A673 (cell line): ENCODE data around the gene STAT6. TPM values are rescaled to one million over a fixed set of nuclear protein-coding genes. Genes with fewer than 3 reads are reported as not detected.

Experiments used
- BruUV-seq: library from RNA; stranded (reverse); fragments of 400-500 nt; replicated peaks from 2 replicates; lab custom pipeline; 2021; lab: Mats Ljungman, UMichigan
- CTCF ChIA-PET: fragments of 300-600 bp; sonication (Branson Sonifier 250); formaldehyde crosslinking; loops from one replicate; lab custom pipeline; 2022; ENCODE audit warnings: antibody characterized with exemption; lab: Charles Lee
- POLR2A ChIA-PET: fragments of 300-600 bp; sonication (Branson Sonifier 250); formaldehyde crosslinking; loops from one replicate; lab custom pipeline; 2022; ENCODE audit warnings: antibody characterized with exemption; ENCODE audit not compliant: low non-redundant PET; lab: Charles Lee
- DNase-seq: peaks from one replicate; pipeline ENCODE4 v3.0.0-alpha.2; 2015; ENCODE audit warnings: low spot score
- H3K27ac ChIP-seq: fragments of 200-600 bp; sonication (generic); 2 replicates; pipeline ENCODE4 v1.5.1; 2016; ENCODE audit warnings: mixed run types, low read depth, mild to moderate bottlenecking, mixed read lengths, antibody characterized with exemption, low read length; ENCODE audit not compliant: poor library complexity, severe bottlenecking
- H3K27me3 ChIP-seq: fragments of 200-600 bp; sonication (generic); replicated peaks from 2 replicates; pipeline ENCODE4 v1.6.1; 2017; ENCODE audit warnings: mixed run types, low read depth, mild to moderate bottlenecking, mixed read lengths, antibody characterized with exemption, low read length; ENCODE audit not compliant: insufficient read depth, poor library complexity
- H3K36me3 ChIP-seq: fragments of 200-600 bp; sonication (generic); 2 replicates; pipeline ENCODE4 v1.6.1; 2016; ENCODE audit warnings: mixed run types, mild to moderate bottlenecking, mixed read lengths, antibody characterized with exemption, low read length; ENCODE audit not compliant: insufficient read depth, poor library complexity, severe bottlenecking
- H3K4me1 ChIP-seq: fragments of 200-600 bp; sonication (generic); 2 replicates; pipeline ENCODE4 v1.6.1; 2017; ENCODE audit warnings: mixed run types, mild to moderate bottlenecking, mixed read lengths, antibody characterized with exemption, low read length; ENCODE audit not compliant: insufficient read depth, poor library complexity, severe bottlenecking
- H3K4me3 ChIP-seq: fragments of 200-600 bp; sonication (generic); 2 replicates; pipeline ENCODE4 v1.5.1; 2016; ENCODE audit warnings: low read depth, mixed run types, mild to moderate bottlenecking, mixed read lengths, low read length; ENCODE audit not compliant: poor library complexity, severe bottlenecking
- H3K9me3 ChIP-seq: fragments of 200-600 bp; sonication (generic); 2 replicates; pipeline ENCODE4 v1.6.1; 2016; ENCODE audit warnings: mixed run types, low read depth, mild to moderate bottlenecking, mixed read lengths, antibody characterized with exemption, low read length; ENCODE audit not compliant: poor library complexity, severe bottlenecking
- EZH2 ChIP-seq: fragments of 200-600 bp; sonication (generic); IDR thresholded peaks from 2 replicates; pipeline ENCODE4 v1.6.1; 2017; ENCODE audit warnings: borderline replicate concordance, low read depth, mild to moderate bottlenecking, mixed read lengths, antibody characterized with exemption, low read length; ENCODE audit not compliant: poor library complexity, severe bottlenecking
- intact Hi-C: fragments of 100-400 bp; cut with micrococcal nuclease; formaldehyde crosslinking; loops from one replicate; pipeline ENCODE4 v1.10.0; 2022; ENCODE audit not compliant: unreplicated experiment
- total RNA-seq: library from RNA; stranded (reverse); gene quantifications from 2 replicates; pipeline ENCODE4 v1.2.3, GENCODE V29; 2021
- TF ChIP-seq, protein P1 (sequence below): fragments of 300-800, 200-600 bp; sonication (generic); conservative IDR thresholded peaks from 2 replicates; pipeline ENCODE4 v1.5.1; 2017; ENCODE audit warnings: low read depth, mild to moderate bottlenecking, antibody characterized with exemption, low read length, moderate library complexity, mixed read lengths

The STAT6 gene
- total RNA-seq, 1 experiment from 2014 or later: 111 TPM

GRCh38 chr12:57093415-57094207 is 17.6 kb downstream of the STAT6 start:
- Histone ChIP-seq H3K27ac (peak overlapping the region; percentile 91), H3K27me3 (no peaks in the 10 kb centered on the region), H3K36me3 (peaks cover 68% of the 10 kb centered on the region), H3K9me3 (no peaks in the 10 kb centered on the region), H3K4me3 (peak overlapping the region; percentile 2), H3K4me1 (peaks cover 45% of the 10 kb centered on the region)
- TSS peak; percentile 58 for BruUV-seq
- no peak for TF ChIP-seq EZH2
- TF ChIP-seq, protein P1, sequence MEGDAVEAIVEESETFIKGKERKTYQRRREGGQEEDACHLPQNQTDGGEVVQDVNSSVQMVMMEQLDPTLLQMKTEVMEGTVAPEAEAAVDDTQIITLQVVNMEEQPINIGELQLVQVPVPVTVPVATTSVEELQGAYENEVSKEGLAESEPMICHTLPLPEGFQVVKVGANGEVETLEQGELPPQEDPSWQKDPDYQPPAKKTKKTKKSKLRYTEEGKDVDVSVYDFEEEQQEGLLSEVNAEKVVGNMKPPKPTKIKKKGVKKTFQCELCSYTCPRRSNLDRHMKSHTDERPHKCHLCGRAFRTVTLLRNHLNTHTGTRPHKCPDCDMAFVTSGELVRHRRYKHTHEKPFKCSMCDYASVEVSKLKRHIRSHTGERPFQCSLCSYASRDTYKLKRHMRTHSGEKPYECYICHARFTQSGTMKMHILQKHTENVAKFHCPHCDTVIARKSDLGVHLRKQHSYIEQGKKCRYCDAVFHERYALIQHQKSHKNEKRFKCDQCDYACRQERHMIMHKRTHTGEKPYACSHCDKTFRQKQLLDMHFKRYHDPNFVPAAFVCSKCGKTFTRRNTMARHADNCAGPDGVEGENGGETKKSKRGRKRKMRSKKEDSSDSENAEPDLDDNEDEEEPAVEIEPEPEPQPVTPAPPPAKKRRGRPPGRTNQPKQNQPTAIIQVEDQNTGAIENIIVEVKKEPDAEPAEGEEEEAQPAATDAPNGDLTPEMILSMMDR: peak; percentile 70
- peak; percentile 94 for DNase-seq
- POLR2A ChIA-PET: interaction anchor here (0.5 to 0.7 kb wide), 4 partner anchors 16 to 365 kb away, joined by 3 to 9 read pairs (median 7); partner anchors contain the start of gene STAT6
- intact Hi-C loops: loop anchor here (2.0 kb wide), 1 partner anchor 17 kb away; the partner anchor contains the start of gene STAT6
- CTCF ChIA-PET: interaction anchor here (0.5 to 3.1 kb wide), 8 partner anchors 15 to 882 kb away, joined by 3 to 23 read pairs (median 4); partner anchors contain the start of genes NEMP1 and STAT6

- intact Hi-C loops: no loop called here
- CTCF ChIA-PET: interaction anchor here (1.5 to 3.1 kb wide), 2 partner anchors 23 to 456 kb away, joined by 3 to 23 read pairs; no protein-coding TSS in a partner anchor
- BruUV-seq: no TSS peak
- Histone ChIP-seq H3K36me3 (peaks cover 65% of the 10 kb centered on the region), H3K27ac (peak overlapping the region; percentile 75), H3K4me1 (peaks cover 49% of the 10 kb centered on the region), H3K27me3 (no peaks in the 10 kb centered on the region), H3K9me3 (no peaks in the 10 kb centered on the region), H3K4me3 (peak overlapping the region; percentile 93)
- DNase-seq: no peak
- POLR2A ChIA-PET: interaction anchor here (0.5 to 1.4 kb wide), 3 partner anchors 13 to 366 kb away, joined by 3 to 7 read pairs (median 3); no protein-coding TSS in a partner anchor
- no peak for TF ChIP-seq EZH2
- TF ChIP-seq, protein P1: no peak
These were observed 18.2 kb downstream of the STAT6 start for GRCh38 chr12:57092876-57093414.

DNA sequence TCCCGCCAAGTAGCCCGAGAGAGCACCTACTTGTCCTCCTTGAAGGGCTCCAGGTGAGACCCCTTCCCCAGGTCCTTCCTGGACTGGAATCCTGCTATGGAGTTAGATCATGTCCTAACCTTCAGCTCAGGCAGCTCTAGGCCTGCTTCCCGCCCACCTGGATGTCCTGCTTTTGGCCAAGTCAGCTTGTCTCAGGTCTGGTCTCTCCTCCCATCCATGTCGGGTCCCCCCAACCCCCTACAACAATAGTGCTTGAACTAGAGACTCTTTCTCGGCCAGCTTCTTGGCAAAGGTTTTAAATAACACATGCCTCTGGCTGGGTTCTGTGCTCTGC is 18.7 kb downstream of the STAT6 start:
- TF ChIP-seq, protein P1: no peak
- TF ChIP-seq EZH2: no peak
- intact Hi-C loops: no loop called here
- Histone ChIP-seq H3K4me3 (peak overlapping the region; percentile 93), H3K36me3 (peaks cover 64% of the 10 kb centered on the region), H3K4me1 (peaks cover 46% of the 10 kb centered on the region), H3K27ac (peak overlapping the region; percentile 75), H3K9me3 (no peaks in the 10 kb centered on the region), H3K27me3 (no peaks in the 10 kb centered on the region)
- no peak for DNase-seq
- ChIA-PET POLR2A (interaction anchor here (0.6 to 1.4 kb wide), 2 partner anchors 13 to 82 kb away, joined by 3 read pairs; no protein-coding TSS in a partner anchor), CTCF (interaction anchor here (1.5 to 3.1 kb wide), 2 partner anchors 23 to 456 kb away, joined by 3 to 23 read pairs; no protein-coding TSS in a partner anchor)
- no TSS peak for BruUV-seq
